Naive B cell (primary cell): ENCODE data around the gene LILRB4. TPM values are rescaled to one million over a fixed set of nuclear protein-coding genes. Genes with fewer than 3 reads are reported as not detected.
"Not testable (repeated sequence)": the region's sequence is repeated elsewhere in the genome, so short reads cannot be mapped to it uniquely, and the experiment has no call there.

Experiments
- ATAC-seq, 2 donors: fragments of 150-1000 bp; cut with Tn5 transposase; 2 replicates each; pipeline ENCODE4 v1.10.0; 2021; ENCODE audit warnings: low read depth in 2 of 2, mild to moderate bottlenecking in 2 of 2, moderate library complexity in 2 of 2
- DNase-seq: peaks from one replicate; pipeline ENCODE4 v3.0.0; 2022
- H3K27ac Mint-ChIP-seq, 6 donors: one replicate each; pipeline ENCODE4 v1.8.0; 2020 to 2022; ENCODE audit warnings: mild to moderate bottlenecking in 6 of 6, mixed read lengths in 6 of 6, moderate library complexity in 5 of 6, inconsistent platforms in 2 of 6
- H3K27me3 Mint-ChIP-seq, 3 donors: one replicate each; pipeline ENCODE4 v1.8.0; 2021 to 2022; ENCODE audit warnings: mixed read lengths in 3 of 3, mild to moderate bottlenecking in 1 of 3
- H3K36me3 Mint-ChIP-seq, 2 donors: one replicate each; pipeline ENCODE4 v1.8.0; 2020 to 2022; ENCODE audit warnings: mixed read lengths in 2 of 2, inconsistent platforms in 1 of 2, mild to moderate bottlenecking in 1 of 2
- H3K4me1 Mint-ChIP-seq, 3 donors: one replicate each; pipeline ENCODE4 v1.8.0; 2020 to 2022; ENCODE audit warnings: mixed read lengths in 3 of 3, inconsistent platforms in 1 of 3, mild to moderate bottlenecking in 1 of 3, moderate library complexity in 1 of 3
- H3K4me3 Mint-ChIP-seq, 8 donors: one replicate each; pipeline ENCODE4 v1.8.0; 2020 to 2022; ENCODE audit warnings: mild to moderate bottlenecking in 8 of 8, mixed read lengths in 8 of 8, moderate library complexity in 8 of 8, inconsistent platforms in 2 of 8
- H3K9me3 Mint-ChIP-seq, 7 donors: one replicate each; pipeline ENCODE4 v1.8.0; 2020 to 2022; ENCODE audit warnings: mixed read lengths in 7 of 7, mild to moderate bottlenecking in 5 of 7, inconsistent platforms in 2 of 7, moderate library complexity in 1 of 7
- polyA plus RNA-seq, 6 donors: library from polyadenylated mRNA; unstranded; fragments of 300-500 nt; fragmentation: Illumina TruSeq; gene quantifications; one replicate each; pipeline ENCODE4 v1.2.3, GENCODE V29; 2021; ENCODE audit warnings: low read depth in 6 of 6

The LILRB4 gene
- polyA plus RNA-seq, 6 donors from 2014 or later, result 0.16 to 0.48 TPM; not detected in 4

DNA sequence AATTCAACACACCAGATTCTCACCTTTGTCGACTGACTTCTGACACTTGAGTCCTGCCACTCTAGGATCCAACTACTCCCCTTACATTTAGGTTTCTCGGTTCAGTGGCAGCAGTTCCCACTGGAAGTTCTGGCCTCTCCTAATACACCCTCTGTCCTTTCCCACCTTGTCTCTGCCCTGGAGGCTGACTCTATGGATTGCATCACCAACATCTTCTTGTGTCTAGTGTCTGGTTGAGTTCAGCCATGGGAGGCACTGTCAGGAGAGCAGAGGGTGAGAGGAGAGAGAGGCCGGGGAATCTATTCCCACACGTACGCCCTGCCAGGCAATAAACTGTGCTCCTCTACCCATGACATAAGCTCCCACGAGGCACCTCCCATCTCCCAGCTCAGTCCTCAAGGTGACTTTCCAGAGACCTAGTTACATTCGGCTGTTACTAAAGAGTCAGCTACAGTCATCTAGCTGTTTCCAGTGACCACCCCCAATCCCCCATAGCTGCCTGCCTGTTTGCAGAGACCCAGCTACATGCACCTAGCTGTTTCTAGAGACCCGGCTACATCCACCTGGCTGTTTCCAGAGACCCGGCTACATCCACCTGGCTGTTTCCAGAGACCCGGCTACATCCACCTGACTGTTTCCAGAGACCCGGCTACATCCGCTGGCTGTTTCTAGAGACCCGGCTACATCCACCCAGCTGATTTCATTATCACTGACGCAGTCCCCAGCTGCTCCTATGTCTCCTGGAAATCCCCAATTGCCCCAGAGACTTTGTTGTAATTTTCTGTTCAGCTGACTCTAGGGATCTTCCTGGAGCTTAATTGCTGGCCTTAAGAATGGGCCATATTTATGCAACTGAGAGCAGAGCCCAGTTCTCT lies 8.1 kb upstream of the LILRB4 start:
- Mint-ChIP-seq H3K27ac (peak overlapping the region in 3 of 6 donors; percentile 41 to 66 (median 55)), H3K36me3 (no peaks in the 10 kb centered on the region), H3K27me3 (no peaks in the 10 kb centered on the region), H3K4me1 (peaks cover 9 to 13% (median 9%) of the 10 kb centered on the region in 3 donors), H3K4me3 (no peak overlapping the region), H3K9me3 (peaks cover 0 to 4% (median 0%) of the 10 kb centered on the region in 7 donors)
- DNase-seq (no peak), ATAC-seq (no peak)

DNA sequence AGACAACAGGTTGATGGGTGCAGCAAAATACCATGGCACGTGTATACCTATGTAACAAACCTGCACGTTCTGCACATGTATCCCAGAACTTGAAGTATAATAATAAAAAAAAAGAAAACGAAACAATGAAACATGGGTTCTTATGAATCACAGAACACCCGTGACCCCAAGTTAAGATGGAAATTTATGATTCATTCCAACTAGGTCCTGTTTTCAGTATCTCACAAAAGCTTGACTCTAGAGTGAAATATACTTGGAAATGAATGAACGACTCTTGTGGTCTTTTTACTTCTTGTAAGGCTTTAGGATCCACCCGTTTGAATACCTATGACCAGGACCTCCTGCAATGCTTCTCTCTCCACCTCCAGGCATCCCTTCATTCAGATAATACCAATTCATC lies 3.5 kb upstream of the LILRB4 start:
- Mint-ChIP-seq H3K36me3 (no peaks in the 10 kb centered on the region), H3K4me3 (no peak overlapping the region), H3K27ac (no peak overlapping the region), H3K9me3 (peaks cover 0 to 4% (median 0%) of the 10 kb centered on the region in 7 donors), H3K4me1 (peaks cover 23 to 37% (median 36%) of the 10 kb centered on the region in 3 donors), H3K27me3 (no peaks in the 10 kb centered on the region)
- DNase-seq (no peak), ATAC-seq (no peak)

DNA sequence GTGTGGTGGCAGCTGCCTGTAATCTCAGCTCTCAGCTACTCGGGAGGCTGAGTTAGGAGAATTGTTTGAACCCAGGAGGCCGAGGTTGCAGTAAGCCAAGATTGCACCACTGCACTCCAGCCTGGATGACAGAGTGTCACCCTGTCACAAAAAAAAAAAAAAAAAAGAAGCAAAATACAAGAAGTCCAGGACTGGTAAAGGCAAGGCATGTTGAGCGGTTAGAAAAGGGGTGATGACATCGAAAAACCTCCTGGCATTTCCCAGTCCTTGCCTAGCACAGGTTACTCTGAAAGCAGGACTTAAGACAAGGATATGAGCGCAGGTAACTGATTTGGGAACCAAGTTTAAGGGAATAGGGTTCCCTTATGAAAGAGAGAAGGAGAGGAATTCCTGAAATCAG lies 2.5 kb upstream of the LILRB4 start:
- peak overlapping the region in 1 of 6 donors; percentile 66 for H3K27ac Mint-ChIP-seq
- H3K4me1 Mint-ChIP-seq, result peaks cover 21 to 36% (median 34%) of the 10 kb centered on the region in 3 donors
- ATAC-seq, result no peak
- peak overlapping the region in 7 of 8 donors; percentile 12 to 73 (median 63) for H3K4me3 Mint-ChIP-seq
- peaks cover 0 to 4% (median 0%) of the 10 kb centered on the region in 7 donors for H3K9me3 Mint-ChIP-seq
- DNase-seq, result no peak
- H3K36me3 Mint-ChIP-seq, result no peaks in the 10 kb centered on the region
- no peaks in the 10 kb centered on the region for H3K27me3 Mint-ChIP-seq

DNA sequence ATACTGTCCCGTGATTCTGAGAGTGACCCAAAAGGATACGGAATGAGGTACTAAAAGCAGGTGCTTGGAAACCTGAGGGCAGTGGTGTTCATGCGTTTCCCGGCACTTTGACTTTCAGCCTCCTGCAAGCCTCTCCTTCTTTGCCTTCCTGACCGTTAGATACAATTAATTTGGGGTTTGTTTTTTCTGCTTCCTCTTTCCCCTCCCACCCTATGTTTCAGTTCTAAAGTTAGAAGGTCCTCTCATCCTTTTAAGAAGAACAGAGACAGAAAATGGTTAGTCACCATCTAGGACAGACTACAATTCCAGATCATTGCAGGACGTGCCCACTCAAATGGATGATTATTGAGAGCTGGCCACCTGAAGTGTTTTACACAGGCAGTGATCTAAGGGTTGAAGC lies 1.8 kb upstream of the LILRB4 start:
- H3K9me3 Mint-ChIP-seq, result peaks cover 0 to 4% (median 0%) of the 10 kb centered on the region in 7 donors
- DNase-seq (no peak), ATAC-seq (peak; percentile 50 to 66)
- H3K4me1 Mint-ChIP-seq, result peaks cover 21 to 36% (median 34%) of the 10 kb centered on the region in 3 donors
- no peaks in the 10 kb centered on the region for H3K36me3 Mint-ChIP-seq
- peak overlapping the region in 1 of 6 donors; percentile 47 for H3K27ac Mint-ChIP-seq
- peak overlapping the region in 7 of 8 donors; percentile 33 to 74 (median 67) for H3K4me3 Mint-ChIP-seq
- H3K27me3 Mint-ChIP-seq, result peaks cover 0 to 4% (median 0%) of the 10 kb centered on the region in 3 donors

DNA sequence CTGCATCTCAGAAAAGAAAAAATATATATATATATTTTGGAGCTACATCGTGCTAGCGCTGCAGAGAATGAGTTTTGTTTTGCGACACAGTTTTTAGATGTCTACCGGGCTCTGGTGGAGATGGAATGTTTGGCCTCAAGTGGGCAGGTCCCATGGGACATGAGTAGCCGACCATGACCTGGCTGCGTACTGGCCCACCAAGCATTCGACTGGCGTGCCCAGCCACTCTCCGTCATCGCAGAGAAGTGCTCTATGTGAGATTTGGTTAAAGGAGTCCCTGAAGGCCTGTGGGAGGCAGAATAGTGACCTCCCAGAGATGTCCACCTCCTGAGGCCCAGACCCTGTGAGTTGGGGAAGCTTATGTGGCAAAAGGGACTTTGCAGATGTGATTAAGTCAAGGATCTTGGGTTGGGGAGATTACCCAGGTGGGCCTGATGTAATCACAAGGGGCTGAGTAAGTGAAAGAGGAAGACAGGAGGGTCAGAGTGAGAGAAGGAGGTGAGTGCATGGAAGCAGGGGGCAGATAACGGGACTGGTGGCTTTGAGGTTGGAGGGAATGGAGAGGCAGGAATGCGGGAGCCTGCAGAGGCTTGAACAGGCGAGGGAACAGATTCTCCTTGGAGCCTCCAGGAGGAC lies 821 bp upstream of the LILRB4 start:
- Mint-ChIP-seq H3K27me3 (peaks cover 0 to 12% (median 0%) of the 10 kb centered on the region in 3 donors), H3K36me3 (no peaks in the 10 kb centered on the region), H3K9me3 (peaks cover 0 to 6% (median 2%) of the 10 kb centered on the region in 7 donors), H3K4me1 (peaks cover 21 to 36% (median 34%) of the 10 kb centered on the region in 3 donors), H3K4me3 (peak overlapping the region; percentile 1 to 83 (median 60)), H3K27ac (peak overlapping the region in 4 of 6 donors; percentile 23 to 80 (median 54))
- no peak for DNase-seq
- peak; percentile 41 to 46 for ATAC-seq

DNA sequence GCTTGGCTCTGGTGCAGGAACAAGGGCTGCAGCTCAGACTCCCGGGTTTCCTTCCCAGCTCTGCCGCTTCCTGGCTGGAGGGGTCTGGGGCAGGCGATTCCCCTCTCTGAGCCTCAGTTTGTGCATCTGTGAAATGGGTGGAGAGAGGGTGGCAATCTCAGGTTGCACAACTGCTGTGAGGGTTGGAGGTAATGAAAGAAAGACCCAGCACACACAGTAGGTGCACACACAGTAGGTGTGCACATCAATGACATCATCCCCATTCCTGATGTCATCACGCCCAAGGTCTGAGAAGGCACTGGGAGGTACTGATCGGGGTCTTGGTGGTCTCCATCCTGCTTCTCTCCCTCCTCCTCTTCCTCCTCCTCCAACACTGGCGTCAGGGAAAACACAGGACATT lies 2.7 kb downstream of the LILRB4 start:
- Mint-ChIP-seq H3K27me3 (peaks cover 0 to 25% (median 13%) of the 10 kb centered on the region in 3 donors), H3K9me3 (peaks cover 11 to 34% (median 21%) of the 10 kb centered on the region in 7 donors), H3K4me3 (no peak overlapping the region), H3K27ac (peak overlapping the region in 1 of 6 donors; percentile 21), H3K36me3 (peaks cover 9 to 21% of the 10 kb centered on the region in 2 donors), H3K4me1 (peaks cover 15 to 32% (median 26%) of the 10 kb centered on the region in 3 donors)
- DNase-seq, result no peak
- ATAC-seq, result no peak

DNA sequence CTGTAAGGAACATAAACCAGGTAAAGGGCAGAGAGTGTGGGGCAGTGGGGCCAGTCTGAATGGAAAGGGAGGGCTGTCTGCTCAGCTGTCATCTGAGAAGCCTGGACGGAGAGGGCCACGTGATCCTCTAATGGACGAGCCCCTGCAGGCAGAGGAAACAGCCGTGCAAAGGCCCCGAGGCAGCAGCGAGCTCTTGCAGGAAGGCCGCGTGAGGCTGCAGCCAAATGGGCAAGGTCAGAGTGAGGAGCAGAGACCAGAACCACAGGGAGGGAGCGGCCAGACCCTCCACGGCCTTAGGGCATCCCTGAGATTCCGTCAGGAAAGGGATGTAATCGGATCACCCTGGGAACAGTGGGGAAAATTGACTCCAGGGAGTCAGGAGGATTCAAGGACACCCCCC lies 4.4 kb downstream of the LILRB4 start:
- H3K27me3 Mint-ChIP-seq, result peaks cover 0 to 25% (median 19%) of the 10 kb centered on the region in 3 donors

DNA sequence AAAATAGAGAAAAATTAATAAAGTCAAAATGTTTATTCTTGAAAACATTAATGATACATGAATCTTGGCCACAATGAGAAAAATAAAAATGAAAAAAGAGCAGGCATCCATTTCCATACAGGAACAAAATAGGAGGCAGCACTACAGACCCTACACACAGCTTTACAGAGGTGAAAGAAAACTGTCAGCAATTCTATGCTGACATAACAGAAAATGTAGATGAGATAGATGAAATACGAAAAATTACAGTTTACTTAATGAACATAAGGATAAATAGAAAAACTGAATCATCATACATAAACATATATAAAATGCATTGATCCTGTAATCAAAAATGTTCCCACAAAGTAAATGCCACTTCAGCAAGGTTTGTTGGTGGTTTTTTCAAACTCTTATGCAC lies 5.6 kb downstream of the LILRB4 start:
- no peak for DNase-seq
- Mint-ChIP-seq H3K27ac (no peak overlapping the region), H3K36me3 (peaks cover 9 to 22% of the 10 kb centered on the region in 2 donors), H3K27me3 (peaks cover 0 to 25% (median 19%) of the 10 kb centered on the region in 3 donors), H3K4me1 (peaks cover 0 to 8% (median 0%) of the 10 kb centered on the region in 3 donors), H3K4me3 (no peak overlapping the region), H3K9me3 (peaks cover 11 to 35% (median 21%) of the 10 kb centered on the region in 7 donors)
- no peak for ATAC-seq

More for the DNA sequence above, 4.4 kb downstream of the LILRB4 start:
- peaks cover 9 to 22% of the 10 kb centered on the region in 2 donors for H3K36me3 Mint-ChIP-seq
- DNase-seq (no peak), ATAC-seq (no peak)
- H3K9me3 Mint-ChIP-seq, result peaks cover 11 to 35% (median 21%) of the 10 kb centered on the region in 7 donors
- no peak overlapping the region for H3K27ac Mint-ChIP-seq
- H3K4me1 Mint-ChIP-seq, result peaks cover 3 to 16% (median 9%) of the 10 kb centered on the region in 3 donors
- no peak overlapping the region for H3K4me3 Mint-ChIP-seq

DNA sequence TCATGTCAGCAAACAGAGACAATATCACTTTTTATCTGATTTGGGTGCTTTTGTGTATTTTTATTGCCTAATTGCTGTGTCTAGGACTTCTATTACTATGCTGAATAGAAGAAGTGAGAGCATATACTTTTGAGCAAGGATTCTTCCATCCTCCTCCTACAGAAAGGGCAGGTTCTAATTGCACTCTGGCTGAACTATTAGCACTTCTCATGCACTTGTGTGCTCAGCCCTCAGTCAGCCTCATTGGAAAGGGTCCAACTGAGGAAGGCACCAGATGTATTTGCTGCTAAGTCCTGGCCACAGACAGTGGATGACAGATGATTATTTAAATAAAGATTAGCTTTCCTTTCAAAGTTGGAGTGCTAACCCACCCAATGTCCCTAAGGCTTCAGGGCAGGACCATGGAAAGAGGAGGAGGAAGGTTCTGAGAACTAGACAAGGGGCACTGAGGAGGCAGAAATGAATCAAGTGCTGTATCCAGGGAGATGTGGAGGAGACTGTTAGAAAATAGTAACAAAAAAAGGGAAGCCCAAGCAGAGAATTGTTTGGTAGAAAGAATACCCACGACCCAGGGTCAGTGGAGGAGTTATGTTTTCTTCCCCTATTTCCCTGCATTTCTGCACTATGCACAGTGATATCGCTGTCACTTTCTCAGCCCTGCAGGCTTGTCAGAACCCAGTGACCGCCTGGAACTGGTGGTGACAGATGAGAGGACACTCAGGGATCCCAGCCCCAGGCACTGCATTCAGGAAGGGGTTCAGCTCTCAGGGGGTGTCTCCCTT lies 8.0 kb downstream of the LILRB4 start:
- Mint-ChIP-seq H3K4me3 (no peak overlapping the region), H3K27me3 (peaks cover 0 to 23% (median 19%) of the 10 kb centered on the region in 3 donors), H3K9me3 (peaks cover 11 to 35% (median 21%) of the 10 kb centered on the region in 7 donors), H3K36me3 (peaks cover 9 to 22% of the 10 kb centered on the region in 2 donors), H3K4me1 (no peaks in the 10 kb centered on the region), H3K27ac (no peak overlapping the region)
- ATAC-seq (no peak), DNase-seq (no peak)

DNA sequence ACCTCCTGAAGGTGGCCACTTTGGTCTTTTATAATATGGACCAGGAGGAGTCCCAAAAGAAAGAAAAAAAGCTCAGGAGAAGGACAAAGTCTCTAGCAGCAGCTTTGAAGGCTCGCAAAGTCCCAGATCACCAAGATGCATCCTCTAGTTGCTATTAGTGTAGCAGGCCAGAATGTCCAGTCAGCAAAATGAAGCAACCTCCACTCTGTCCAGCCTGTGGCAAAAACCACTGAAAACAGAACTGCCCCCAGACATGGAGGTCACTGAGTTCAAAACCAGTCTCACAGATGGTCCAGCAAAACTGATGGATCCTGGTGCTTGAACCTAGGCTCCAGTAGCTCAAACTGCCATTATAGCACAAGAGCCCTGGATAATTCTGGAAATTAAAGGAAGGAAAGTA lies 10.4 kb downstream of the LILRB4 start:
- Mint-ChIP-seq H3K27me3 (peaks cover 4 to 21% (median 18%) of the 10 kb centered on the region in 3 donors), H3K4me1 (no peaks in the 10 kb centered on the region), H3K4me3 (no peak overlapping the region), H3K27ac (no peak overlapping the region), H3K36me3 (peaks cover 9 to 17% of the 10 kb centered on the region in 2 donors), H3K9me3 (peaks cover 7 to 21% (median 13%) of the 10 kb centered on the region in 7 donors)
- no peak for ATAC-seq
- DNase-seq, result no peak

DNA sequence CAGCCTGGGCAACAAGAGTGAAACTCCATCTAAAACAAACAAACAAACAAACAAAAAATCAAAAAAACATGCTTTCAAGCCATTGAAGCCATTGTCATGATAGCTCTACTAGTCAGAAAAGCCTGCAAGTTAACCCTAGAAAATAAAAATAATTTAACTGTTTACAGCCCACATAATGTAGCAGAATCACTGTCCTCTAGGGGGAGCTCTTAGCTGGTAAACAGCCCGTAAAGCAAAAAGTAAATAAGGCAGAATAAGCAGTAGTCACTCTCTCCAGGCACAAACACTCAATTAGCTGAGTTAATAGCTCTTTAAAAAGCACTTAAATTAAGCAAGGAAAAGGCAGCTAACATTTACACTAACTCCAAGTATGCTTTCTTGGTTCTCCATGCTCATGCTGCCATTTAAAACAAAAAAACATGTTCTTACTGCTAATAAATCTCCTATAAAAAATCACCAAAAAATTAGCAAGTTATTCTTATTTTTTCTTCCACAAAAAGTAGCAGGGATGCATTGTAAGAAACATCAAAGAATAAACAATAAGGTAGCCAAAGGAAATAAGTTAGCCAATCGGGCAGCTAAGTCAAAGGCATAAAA lies 11.3 kb downstream of the LILRB4 start:
- H3K4me3 Mint-ChIP-seq, result no peak overlapping the region
- no peak overlapping the region for H3K27ac Mint-ChIP-seq
- no peak for ATAC-seq
- peak; percentile 17 for DNase-seq
- H3K4me1 Mint-ChIP-seq, result no peaks in the 10 kb centered on the region
- peaks cover 7 to 30% (median 26%) of the 10 kb centered on the region in 3 donors for H3K27me3 Mint-ChIP-seq
- H3K9me3 Mint-ChIP-seq, result peaks cover 3 to 12% (median 6%) of the 10 kb centered on the region in 7 donors
- H3K36me3 Mint-ChIP-seq, result peaks cover 8 to 15% of the 10 kb centered on the region in 2 donors

DNA sequence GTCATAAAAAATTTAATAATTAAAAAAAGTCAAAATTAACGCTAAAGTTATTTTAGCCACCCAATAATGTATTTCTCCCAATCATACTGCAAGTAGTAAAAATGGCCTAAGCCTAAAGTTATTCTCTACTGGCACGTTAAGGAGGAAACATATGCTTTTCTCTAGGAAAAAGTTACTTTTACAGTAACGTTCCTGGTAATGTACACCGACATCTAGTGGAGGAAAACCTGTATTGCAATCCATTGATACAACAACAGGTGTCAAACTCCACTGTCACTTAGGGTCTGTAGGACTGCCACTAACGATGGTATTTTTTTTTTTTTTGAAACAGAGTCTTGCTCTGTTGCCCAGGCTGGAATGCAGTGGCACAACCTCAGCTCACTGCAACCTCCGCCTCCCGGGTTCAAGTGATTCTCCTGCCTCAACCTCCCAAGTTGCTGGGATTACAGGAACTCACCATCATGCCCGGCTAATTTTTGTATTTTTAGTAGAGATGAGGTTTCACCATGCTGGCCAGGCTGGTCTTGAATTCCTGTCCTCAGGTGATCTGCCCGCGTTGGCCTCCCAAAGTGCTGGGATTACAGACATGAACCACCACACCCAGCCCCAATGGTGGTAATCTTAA lies 13.5 kb downstream of the LILRB4 start:
- not testable (repeated sequence) for H3K4me1 Mint-ChIP-seq, H3K36me3 Mint-ChIP-seq, H3K9me3 Mint-ChIP-seq, H3K4me3 Mint-ChIP-seq, H3K27ac Mint-ChIP-seq
- ATAC-seq, result peak; percentile 32 to 54
- H3K27me3 Mint-ChIP-seq, result peaks cover 15 to 28% (median 21%) of the 10 kb centered on the region in 3 donors
- DNase-seq, result peak; percentile 43
